SKM-1 (cell line): ENCODE results near the gene ZBP1.

Experiments
- DNase-seq: peaks from one replicate; lab custom pipeline; 2025; ENCODE audit not compliant: unreplicated experiment; lab: John Stamatoyannopoulos, UW

ZBP1 gene

GRCh38 chr20:57561356-57562279, 58.6 kb downstream of the ZBP1 start:
- DNase-seq: no peak

- no peak for DNase-seq
Measured at GRCh38 chr20:57560554-57561355, 59.5 kb downstream of the ZBP1 start, which contains the start of gene PCK1. Gene PCK1, plus strand, starts transcription at chr20:57561110. Its CDS starts 302 bp downstream, at chr20:57561412.

DNA sequence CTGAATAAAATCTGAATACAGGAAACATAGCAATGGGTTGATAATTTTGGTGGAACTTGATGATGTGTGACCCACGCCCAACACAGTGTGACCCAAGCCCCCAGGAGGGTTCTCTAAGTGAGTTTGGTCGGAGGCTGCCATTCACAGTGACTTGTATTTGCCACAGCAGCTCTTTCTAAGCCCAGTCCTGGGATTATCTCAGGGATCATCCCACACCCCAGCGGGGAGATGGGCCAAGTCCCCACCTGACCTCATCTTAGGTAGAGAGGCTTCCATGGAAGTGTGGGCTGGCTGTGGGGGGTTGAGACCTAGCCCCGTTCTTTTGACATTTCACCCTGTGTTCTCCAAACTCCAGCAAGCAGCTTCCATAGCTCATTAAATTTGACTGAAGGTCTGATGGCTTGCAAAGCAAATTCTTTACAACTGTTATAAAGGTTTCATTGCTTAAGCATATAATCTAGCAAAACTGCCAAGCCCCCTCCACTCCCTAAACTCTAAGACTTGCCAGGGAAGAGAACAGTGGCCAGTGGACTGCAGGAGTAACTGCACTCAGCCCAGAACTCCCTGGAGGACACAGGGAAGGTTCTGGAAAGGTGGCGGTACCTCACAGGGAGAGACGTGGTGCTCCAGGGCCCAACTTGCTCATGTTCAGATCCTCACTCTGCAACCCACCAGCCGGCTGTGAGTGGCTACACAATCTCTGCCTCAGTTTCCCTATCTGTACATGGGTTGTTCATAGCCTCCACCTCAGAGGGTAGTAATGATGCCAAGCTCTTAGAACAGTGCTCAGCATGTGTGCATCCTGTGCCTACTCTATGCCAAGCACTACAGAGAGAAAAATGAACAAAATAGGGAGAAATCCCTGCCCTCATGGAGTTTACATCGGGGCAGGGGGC, 60.3 kb downstream of the ZBP1 start:
- DNase-seq: no peak

DNA sequence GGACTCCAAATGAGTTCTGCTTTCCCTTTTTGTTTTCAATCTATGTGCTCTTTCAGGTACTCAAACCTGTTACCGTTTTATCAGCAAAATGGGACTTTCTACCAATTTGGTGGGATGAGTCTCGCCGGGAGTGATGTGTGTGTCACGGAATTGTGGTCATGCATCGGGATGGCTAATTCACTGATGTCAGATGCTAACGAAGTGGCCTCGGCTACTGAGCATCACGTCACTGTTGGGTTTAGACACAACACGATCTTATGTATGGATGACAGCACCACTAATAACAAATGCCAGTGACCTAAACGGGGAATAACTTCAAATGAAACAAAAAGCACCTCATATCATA, 61.0 kb downstream of the ZBP1 start:
- DNase-seq: no peak

DNA sequence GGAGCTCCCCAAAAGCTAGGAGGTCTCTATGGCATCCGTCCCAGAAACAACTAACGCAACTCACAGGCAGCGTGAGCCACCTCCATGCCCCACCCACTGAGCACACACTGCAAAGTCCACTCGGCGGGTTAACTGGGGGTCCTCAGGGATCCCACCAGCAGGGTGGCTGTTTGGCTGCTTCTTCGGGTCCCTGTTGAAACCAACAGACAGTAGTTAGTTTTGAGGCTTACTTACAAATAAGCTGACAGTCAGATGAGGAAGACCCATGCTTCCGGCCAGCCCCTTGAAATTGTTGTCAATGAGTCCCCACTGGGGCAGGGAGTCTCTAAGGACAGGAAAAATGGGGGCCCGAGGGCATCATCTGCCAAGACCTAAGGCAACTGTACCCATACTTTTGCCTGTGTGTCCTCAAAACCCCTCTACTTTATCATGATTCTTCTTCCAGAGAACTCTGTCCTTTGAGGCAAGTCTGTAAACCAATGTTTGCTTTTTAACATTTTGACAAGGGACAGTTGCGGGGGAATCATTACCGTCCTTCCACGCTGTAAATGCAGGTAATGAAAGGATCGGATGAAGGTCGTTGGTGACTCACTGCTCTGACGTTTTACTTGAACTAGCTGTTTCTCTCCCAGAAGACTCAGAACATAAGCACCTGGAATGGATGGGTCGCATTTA, 61.5 kb downstream of the ZBP1 start:
- DNase-seq: no peak

DNA sequence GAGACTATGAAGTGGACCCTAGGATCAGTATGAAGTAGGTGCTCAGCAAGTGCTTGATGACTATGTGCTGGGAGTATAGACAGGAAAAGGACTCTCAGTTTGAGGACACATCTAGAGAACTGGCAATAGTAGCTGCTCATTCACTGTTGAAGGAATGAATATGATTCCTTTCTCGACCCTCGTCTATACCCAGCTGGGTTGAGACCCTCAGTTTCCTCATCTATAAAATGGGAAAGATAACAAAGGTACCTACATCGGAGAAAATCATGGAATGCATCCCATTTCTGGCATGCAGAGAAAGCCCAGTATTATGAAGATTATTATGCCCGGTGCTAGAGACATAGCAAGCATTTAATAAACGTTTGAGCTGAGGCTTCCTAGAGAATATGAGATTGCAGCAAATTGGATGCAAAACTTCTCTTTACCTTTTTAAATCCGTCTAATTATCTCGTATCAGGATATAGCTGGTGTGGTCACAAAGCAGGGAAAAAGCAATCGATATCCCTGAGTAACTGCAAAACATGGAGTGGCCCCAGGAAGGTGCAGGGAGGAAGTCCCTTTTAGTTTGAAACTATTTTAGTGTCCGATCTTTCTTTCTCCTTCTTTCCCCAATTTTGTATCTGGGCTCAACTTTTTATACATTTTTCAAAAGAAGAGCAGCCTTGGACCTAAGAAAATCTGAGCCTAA, 62.2 kb downstream of the ZBP1 start:
- no peak for DNase-seq

DNA sequence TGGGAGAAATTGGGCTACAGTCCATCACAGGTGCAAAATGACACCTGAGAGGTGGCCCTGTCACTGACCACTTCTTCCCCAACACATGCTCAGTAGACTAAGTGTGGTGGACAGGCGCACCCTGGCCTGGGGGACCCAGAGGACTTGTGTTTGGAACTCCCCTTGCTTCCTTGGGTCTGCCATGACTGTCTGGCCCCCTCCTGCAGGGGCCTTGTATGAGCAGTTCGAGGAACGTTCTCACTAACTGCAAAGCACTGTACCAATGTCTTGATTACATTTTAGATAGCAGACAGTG, 63.3 kb downstream of the ZBP1 start:
- no peak for DNase-seq

GRCh38 chr20:57555457-57556184, 64.6 kb downstream of the ZBP1 start:
- no peak for DNase-seq
